GM21825 (cell line): ENCODE results near the gene LCN6.
A peak's percentile ranks its signal among the peaks of the same experiment; 100 is the strongest.
"Not testable (repeated sequence)": the region's sequence is repeated elsewhere in the genome, so short reads cannot be mapped to it uniquely, and the experiment has no call there.

Source experiments
- ATAC-seq: cut with Tn5 transposase; IDR thresholded peaks from one replicate; pipeline ENCODE4 v1.9.1; 2021; ENCODE audit warnings: mild to moderate bottlenecking, moderate library complexity; ENCODE audit not compliant: unreplicated experiment

LCN6 gene

DNA sequence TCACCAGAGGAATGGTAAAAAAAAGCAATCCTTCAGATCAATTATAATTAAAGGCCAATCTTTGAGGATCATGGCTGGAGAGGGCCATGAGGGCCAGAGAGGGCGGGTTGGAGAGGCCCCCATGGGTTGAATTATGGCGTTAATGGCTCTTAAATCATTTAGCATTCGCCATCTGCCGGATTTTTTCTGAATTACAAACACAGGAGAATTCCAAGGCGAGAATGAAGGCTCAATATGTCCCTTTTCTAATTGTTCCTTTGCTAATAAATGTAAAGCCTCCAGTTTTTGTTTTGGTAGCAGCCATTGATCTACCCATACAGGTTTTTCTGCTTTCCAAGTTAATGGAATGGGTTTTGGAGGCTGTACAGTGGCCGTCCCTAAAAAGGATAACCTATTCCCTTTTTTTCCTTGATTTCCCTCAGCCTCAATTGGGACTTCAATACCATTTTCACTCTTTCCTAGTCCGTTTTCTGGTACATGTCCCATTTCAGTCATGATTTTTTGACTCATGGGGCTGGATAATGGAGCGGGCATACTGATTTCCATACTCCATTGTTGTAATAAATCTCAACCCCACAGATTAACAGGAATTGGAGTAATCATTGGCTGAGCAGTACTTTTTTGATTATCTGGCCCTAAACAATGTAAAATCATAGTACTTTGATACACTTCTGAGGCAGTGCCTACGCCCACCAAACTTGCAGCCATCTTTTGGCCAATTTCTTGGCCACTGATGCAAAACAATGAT lies 36.1 kb upstream of the LCN6 start:
- no peak for ATAC-seq

GRCh38 chr9:136782452-136782851 lies 34.1 kb upstream of the LCN6 start:
- no peak for ATAC-seq

- no peak for ATAC-seq
Observed at GRCh38 chr9:136779808-136780207, 31.5 kb upstream of the LCN6 start.

- no peak for ATAC-seq
Observed at GRCh38 chr9:136777359-136777758, 29.0 kb upstream of the LCN6 start.

GRCh38 chr9:136776947-136777346 lies 28.6 kb upstream of the LCN6 start:
- ATAC-seq: no peak

GRCh38 chr9:136775191-136775590 lies 26.9 kb upstream of the LCN6 start:
- ATAC-seq: no peak

DNA sequence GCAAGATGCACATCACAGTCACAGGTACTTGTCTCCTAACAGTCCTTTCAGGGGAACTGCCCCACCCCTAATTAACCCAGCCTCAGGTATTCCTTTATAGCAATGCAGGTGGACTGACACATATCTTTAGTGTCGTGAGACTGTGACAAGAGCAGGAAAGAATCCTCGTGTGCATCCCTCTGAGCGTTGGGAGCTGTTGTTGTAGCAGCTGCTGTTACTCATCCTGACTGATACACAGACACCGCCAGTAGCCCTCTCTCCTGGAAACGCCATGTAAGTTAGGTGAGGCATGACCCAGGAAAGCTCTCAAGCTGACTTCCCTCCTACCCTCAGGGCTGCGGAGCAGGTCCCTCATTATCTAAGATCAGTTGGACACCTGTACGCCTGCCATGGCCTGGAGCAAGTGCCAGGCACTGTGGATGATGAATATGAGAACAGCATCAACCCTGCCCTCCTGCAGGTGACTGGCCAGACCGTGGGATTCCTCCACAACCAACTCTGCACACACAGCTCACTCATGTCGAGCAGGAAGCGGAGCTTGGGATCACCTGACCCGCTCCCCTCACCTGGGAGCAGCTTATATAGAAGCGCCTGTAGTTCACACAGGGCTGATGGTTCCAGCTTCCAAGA lies 26.2 kb upstream of the LCN6 start:
- no peak for ATAC-seq

DNA sequence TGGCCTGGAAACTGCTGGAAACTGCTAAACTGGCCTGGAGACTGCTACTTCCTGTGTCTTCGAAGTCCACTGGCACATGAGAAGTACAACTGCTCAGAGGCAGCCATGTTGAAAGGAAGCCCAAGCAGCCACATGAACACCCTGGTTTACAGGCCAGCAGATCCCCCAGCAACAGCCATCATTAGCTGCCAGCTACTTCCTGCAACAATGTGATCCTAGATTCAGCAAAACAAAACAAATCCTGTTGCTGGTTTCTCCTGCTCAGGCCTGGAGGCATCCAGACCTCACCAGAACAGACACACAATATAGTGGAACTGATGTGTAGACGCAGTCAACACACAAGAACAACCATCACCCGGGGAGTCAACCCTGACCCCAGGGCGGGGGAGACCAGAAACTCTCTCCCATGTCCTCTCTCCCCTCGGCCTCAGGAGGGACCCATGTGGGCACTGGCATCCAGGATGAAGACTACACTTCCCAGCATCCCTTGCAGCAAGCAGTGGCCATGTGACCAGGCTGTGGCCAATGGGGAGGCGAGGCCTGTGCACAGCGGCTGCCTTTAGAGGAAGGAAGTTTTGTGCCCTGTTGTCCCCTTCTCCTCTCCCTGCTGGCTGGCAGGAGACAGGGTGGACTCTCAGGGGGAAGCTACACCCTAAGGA lies 25.2 kb upstream of the LCN6 start:
- ATAC-seq: no peak

DNA sequence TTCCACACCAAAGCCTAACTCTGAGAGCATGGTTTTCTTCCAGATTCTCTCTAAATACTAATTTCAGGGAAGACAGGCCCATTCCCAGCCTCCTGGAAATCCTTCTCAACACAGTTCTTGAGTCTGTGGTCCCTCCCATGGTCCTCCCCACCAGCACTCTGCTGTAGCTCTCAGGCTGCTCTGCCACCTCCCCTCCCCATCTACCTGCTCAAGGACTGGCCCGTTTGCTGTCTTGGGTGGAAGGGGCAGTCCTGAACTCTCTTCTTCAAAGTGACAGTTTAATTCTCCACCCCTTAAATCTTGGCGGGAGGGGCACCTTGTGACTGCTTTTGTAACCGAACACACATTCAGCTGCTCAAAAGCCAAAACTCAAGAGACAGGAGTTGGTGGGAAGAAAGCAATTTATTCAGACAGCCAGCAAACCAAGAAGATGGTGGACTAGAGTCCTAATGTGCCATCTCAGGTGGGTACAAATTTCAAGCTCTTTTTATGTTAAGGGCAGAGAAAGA lies 23.6 kb upstream of the LCN6 start:
- no peak for ATAC-seq

DNA sequence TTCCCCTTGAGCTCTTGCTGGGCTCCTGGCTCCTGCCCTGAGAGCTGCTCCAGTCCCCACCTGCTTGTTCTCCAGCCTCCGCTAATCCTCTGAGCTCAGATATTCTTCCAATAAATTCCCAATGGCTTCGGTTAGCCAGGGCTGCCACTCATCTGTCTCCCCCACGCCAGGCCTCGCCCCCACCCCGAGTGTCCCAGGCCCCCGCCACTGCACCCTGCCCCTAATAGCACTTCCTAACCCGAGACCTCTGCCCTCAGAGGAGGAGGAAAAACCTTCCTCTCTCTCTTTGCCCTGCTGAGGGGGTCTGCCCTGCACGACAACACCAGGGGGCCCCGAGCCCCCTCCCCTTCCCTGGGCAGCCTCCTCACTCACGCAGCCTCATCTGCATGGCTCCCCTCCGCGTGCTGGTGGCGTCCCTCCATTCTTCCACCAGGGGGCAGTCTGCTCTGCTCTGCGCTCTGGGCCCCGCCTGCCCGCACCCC lies 21.4 kb upstream of the LCN6 start:
- ATAC-seq: no peak

DNA sequence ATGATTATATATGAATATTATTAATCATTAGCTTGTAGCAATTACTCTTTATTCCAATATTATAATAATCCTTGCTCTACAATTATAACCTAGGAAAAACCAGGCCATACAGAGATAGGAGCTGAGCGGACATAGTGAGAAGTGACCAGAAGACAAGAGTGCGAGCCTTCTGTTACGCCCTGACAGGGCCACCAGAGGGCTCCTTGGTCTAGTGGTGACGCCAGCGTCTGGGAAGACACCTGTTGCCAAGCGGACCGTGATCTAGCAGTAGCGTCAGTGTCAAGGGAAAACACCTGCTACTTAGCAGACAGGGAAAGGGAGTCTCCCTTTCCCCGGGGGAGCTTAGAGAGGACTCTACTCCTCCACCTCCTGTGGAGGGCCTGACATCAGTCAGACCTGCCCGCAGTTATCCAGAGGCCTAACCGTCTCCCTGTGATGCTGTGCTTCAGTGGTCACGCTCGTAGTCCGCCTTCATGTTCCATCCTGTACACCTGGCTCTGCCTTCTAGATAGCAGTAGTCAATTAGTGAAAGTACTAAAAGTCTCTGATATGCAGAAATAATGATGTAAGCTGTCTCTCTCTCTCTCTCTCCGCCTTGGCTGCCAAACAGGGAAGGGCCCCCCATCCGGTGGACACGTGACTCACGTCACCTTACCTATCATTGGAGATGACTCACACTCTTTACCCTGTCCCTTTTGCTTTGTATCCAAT lies 18.2 kb upstream of the LCN6 start:
- not testable (repeated sequence) for ATAC-seq

DNA sequence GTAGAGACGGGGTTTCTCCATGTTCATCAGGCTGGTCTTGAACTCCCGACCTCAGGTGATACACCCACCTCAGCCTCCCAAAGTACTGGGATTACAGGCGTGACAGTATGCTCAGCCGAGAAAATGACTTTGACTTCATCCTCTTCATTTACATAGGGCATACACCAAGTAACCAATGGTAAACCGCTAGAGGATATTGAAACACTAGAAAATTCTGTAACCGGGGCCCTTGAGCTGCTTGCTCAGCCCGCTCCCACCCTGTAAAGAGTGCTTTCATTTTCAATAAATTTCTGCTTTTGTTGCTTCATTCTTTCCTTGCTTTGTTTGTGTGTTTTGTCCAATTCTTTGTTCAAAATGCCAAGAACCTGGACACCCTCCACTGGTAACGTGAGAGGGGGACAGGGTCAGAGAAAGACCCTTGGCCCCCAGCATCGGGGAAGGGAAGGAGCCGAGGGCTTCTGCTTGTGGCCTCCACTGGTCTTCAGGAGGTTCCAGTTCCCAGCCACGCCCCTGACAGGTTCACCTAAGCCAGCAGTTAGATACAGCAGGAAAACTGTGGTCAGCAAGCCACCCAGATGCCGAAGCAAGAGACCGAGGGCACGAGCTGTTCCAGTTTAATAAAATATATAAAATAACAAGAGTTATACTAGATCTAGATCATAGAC lies 17.6 kb upstream of the LCN6 start:
- peak; percentile 45 for ATAC-seq

DNA sequence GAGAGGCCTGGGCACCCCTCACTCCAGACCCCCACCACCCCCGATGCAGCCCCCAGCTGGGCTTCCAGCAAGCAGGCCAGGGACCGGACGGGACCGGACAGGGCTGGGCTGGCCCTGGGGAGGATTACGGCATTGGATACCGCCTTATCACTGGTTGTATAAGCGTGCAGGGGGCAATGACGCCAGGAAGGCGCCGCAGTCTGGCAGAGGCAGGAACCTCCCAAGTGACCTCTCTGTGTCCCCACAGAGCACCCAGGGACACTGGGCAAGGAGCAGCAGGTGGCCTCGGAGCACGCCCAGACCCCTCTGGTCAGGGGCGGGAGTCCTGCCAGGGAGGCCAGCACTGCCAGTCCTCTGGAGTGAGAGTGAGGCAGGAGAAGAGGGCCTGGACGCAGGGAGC lies 16.7 kb upstream of the LCN6 start:
- no peak for ATAC-seq

DNA sequence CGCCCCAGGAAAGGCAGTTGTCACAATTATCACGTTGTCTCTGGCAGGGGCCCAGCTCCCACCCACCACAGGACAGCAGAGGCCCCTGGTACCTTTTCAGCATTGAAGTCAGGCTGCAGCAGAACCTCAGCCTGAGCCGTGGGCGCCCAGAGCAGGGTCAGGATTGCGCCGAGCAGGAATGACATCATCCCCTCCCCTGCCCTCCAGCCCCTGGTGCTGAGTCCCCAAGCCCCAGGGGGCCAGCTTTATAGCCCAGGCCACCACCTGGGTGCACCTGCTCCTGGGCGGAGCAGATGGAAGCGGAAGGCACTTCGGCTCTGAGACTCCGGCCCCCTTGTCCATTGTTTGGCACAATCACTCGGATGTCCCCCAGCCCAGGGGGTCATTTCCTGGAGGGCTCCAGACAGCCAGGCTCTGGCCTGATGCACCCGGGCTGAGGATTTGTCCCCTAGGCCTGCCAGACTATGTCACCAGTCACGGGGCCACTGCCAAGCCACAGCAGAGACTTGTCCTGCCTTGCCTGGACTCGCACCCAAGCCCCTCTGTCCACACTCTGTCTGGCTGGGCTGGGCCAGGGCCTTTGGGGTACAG lies 16.1 kb upstream of the LCN6 start, which contains the start of gene LCN15:
Gene LCN15, minus strand, starts transcription at position 218 of the 591 bp plus-strand sequence. Its CDS starts 30 bp downstream, at position 188.
- ATAC-seq: no peak

DNA sequence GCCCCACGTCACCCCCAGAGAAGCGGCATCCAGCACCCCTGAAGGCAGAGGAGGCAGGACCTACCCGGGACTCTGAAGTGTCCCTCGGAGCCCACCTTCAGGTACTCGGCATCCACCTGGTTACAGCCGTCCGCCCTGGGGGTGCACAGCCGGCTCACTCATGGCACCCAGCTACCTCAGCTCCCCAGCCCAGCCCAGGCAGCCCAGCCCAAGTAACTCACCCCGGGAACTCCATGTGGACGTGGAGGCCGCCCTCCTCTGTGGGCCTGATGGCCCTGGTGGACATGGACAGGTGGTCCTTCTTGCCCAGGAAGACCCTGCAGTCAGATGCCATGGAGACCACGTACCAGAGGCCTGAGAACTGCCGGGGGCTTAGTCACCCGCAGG lies 15.3 kb upstream of the LCN6 start:
- ATAC-seq: no peak

GRCh38 chr9:136762915-136763648 lies 14.8 kb upstream of the LCN6 start:
- ATAC-seq: no peak

DNA sequence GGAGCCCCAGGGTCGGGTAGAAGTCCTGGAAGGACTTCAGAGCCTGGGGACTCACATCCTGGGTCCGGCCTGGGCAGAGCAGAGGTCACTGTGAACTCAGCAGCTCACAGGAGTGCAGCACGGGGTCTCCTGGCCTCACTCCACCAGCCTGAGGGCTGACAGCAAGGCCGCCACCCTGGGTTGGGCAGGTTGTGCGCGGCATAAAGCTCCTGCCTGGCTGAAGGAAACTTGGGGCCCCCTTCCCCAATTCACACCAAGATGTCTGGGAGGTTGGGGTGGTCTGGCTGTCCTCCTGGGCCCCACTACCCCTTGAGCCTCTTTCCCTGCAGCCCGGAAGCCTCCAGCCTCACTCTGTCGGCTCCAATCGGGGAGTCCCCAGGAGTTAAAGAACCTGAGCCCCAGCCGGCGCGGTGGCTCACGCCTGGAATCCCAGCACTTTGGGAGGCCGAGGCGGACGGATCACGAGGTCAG lies 13.9 kb upstream of the LCN6 start:
- no peak for ATAC-seq

DNA sequence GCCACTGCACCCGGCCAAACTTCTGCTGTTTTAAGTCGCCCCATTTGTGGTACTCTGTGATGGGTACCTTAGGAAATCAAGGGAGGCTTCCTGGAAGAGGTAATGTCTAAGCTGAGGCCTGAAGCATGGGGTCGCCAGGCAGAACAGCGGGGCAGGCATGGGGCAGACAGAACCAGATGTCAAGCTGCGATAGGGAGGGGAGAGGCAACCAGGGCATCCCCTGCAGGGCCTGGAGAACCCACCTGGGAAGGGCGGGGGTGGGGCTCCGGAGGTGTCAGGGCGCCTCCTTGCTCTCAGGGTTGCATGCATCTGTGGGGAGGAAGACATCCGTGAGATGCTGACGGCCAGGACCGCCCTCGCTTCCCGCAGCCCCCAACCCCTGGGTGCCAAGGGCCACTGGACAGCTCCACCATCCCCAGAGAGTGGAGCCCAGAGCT lies 13.2 kb upstream of the LCN6 start:
- no peak for ATAC-seq

- not testable (repeated sequence) for ATAC-seq
Observed at GRCh38 chr9:136760834-136761544, 12.7 kb upstream of the LCN6 start.
